DND-41 (cell line): ENCODE results near the gene HYI.

ENCODE experiments used
- ATAC-seq: fragments of 200-7000 bp; cut with Tn5 transposase; 3 replicates; pipeline ENCODE4 v1.9.1; 2021; ENCODE audit warnings: low read depth; ENCODE audit not compliant: insufficient read depth
- DNase-seq: peaks from one replicate; pipeline ENCODE4 v3.0.0-alpha.2; 2020
- H2AFZ ChIP-seq: 2 replicates; pipeline ENCODE4 v1.6.0; 2012; ENCODE audit warnings: low read depth, low read length
- H3K27ac ChIP-seq: 2 replicates; pipeline ENCODE4 v1.5.1; 2012; ENCODE audit warnings: low read length, inconsistent platforms
- H3K27me3 ChIP-seq: fragments of 200-600 bp; sonication (generic); 2 replicates; pipeline ENCODE4 v1.6.0; 2012; ENCODE audit warnings: low read length, mild to moderate bottlenecking, inconsistent platforms; ENCODE audit not compliant: insufficient read depth, poor library complexity
- H3K36me3 ChIP-seq: 2 replicates; pipeline ENCODE4 v1.5.1; 2012; ENCODE audit warnings: low read length, inconsistent platforms; ENCODE audit not compliant: insufficient read depth
- H3K4me1 ChIP-seq: 2 replicates; pipeline ENCODE4 v1.5.1; 2012; ENCODE audit warnings: mild to moderate bottlenecking, low read length; ENCODE audit not compliant: insufficient read depth
- H3K4me2 ChIP-seq: 2 replicates; pipeline ENCODE4 v1.6.0; 2012; ENCODE audit warnings: mild to moderate bottlenecking, moderate library complexity, low read length, inconsistent platforms; ENCODE audit not compliant: insufficient read depth
- H3K4me3 ChIP-seq, 2 experiments: fragments of 200-600 bp in 1 of 2; shearing (Covaris generic) in 1 of 2; 2 replicates each; pipeline ENCODE4 v1.5.1; 2012 to 2016; ENCODE audit warnings: inconsistent platforms in 2 of 2, low read length in 2 of 2, mild to moderate bottlenecking in 2 of 2, low read depth in 1 of 2, moderate library complexity in 1 of 2
- H3K79me2 ChIP-seq: 2 replicates; pipeline ENCODE4 v1.6.0; 2012; ENCODE audit warnings: low read length, inconsistent platforms; ENCODE audit not compliant: insufficient read depth
- H3K9ac ChIP-seq: 2 replicates; pipeline ENCODE4 v1.6.0; 2012; ENCODE audit warnings: low read depth, mild to moderate bottlenecking, inconsistent platforms, low read length, moderate library complexity
- H3K9me3 ChIP-seq: 2 replicates; pipeline ENCODE4 v1.5.1; 2012; ENCODE audit warnings: low read length, moderate library complexity, mild to moderate bottlenecking, inconsistent platforms; ENCODE audit not compliant: insufficient read depth, severe bottlenecking
- H4K20me1 ChIP-seq: 2 replicates; pipeline ENCODE4 v1.6.0; 2012; ENCODE audit warnings: low read length; ENCODE audit not compliant: insufficient read depth
- EZH2 ChIP-seq: IDR thresholded peaks from 3 replicates; pipeline ENCODE4 v1.6.1; 2012; ENCODE audit warnings: borderline replicate concordance, low read depth, mild to moderate bottlenecking, moderate library complexity, low read length, inconsistent platforms; ENCODE audit not compliant: severe bottlenecking
- TF ChIP-seq, protein P1 (sequence below): IDR thresholded peaks from 2 replicates; pipeline ENCODE4 v1.5.1; 2012; ENCODE audit warnings: borderline replicate concordance, low read length, moderate library complexity, mild to moderate bottlenecking; ENCODE audit not compliant: poor library complexity, severe bottlenecking; ENCODE audit errors: extremely low read depth

The HYI gene

GRCh38 chr1:43449708-43450069 is 4.0 kb downstream of the HYI start:
- Histone ChIP-seq H3K4me3 (no peak overlapping the region), H3K9me3 (no peaks in the 10 kb centered on the region), H2AFZ (no peak overlapping the region), H3K9ac (no peak overlapping the region), H3K4me1 (peaks cover 25% of the 10 kb centered on the region), H3K27ac (no peak overlapping the region), H3K27me3 (no peaks in the 10 kb centered on the region), H3K79me2 (peaks cover 19% of the 10 kb centered on the region), H4K20me1 (no peaks in the 10 kb centered on the region; the same call in 1 of the 2 replicates), H3K4me2 (no peak overlapping the region), H3K36me3 (peaks cover 77% of the 10 kb centered on the region)
- ATAC-seq (no peak), DNase-seq (no peak)
- no peak for TF ChIP-seq EZH2
- TF ChIP-seq, protein P1, sequence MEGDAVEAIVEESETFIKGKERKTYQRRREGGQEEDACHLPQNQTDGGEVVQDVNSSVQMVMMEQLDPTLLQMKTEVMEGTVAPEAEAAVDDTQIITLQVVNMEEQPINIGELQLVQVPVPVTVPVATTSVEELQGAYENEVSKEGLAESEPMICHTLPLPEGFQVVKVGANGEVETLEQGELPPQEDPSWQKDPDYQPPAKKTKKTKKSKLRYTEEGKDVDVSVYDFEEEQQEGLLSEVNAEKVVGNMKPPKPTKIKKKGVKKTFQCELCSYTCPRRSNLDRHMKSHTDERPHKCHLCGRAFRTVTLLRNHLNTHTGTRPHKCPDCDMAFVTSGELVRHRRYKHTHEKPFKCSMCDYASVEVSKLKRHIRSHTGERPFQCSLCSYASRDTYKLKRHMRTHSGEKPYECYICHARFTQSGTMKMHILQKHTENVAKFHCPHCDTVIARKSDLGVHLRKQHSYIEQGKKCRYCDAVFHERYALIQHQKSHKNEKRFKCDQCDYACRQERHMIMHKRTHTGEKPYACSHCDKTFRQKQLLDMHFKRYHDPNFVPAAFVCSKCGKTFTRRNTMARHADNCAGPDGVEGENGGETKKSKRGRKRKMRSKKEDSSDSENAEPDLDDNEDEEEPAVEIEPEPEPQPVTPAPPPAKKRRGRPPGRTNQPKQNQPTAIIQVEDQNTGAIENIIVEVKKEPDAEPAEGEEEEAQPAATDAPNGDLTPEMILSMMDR: no peak

DNA sequence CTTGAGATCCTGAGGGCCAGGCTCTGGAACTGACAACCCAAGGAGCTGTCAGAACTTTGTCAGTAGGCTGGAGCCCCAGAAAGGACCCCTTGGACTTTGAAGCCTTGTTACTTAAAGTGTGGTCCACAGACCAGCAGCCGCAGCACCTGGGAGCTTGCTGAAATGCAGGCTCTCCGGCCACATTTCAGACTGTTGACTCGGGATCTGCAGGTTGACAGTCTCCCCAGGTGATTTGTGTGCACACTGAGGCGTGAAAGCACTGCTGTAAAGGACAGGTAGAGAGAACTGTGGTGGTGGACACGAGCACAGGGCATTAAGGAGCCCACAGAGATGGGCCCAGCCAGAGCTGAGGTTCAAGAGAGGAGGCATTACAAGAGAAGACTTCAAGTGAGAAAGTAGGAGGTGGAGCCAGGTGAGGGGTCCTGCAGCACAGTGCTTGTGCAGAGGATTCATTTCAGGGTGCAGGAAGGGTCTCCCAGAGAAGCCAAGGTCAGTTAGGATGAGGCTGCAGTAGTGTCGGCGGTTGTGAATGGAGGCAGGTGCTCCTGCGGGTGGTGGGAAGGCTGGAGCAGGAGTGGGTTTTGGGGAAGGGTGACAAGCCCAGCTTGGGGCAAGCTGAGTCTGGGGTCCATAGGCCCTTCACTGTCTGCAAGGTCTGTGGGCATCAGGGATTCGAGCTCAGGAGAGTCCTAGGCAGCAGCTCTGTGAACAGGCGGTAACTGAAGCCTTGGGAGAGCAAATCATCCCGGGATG is 4.6 kb downstream of the HYI start:
- Histone ChIP-seq H3K36me3 (peaks cover 82% of the 10 kb centered on the region), H4K20me1 (no peaks in the 10 kb centered on the region; the same call in 1 of the 2 replicates), H3K9me3 (no peaks in the 10 kb centered on the region), H3K27me3 (no peaks in the 10 kb centered on the region), H3K4me3 (no peak overlapping the region), H2AFZ (no peak overlapping the region), H3K4me1 (peaks cover 19% of the 10 kb centered on the region), H3K4me2 (no peak overlapping the region), H3K27ac (no peak overlapping the region), H3K9ac (no peak overlapping the region), H3K79me2 (peaks cover 14% of the 10 kb centered on the region)
- ATAC-seq (no peak), DNase-seq (no peak)
- no peak for TF ChIP-seq EZH2
- TF ChIP-seq, protein P1: no peak

DNA sequence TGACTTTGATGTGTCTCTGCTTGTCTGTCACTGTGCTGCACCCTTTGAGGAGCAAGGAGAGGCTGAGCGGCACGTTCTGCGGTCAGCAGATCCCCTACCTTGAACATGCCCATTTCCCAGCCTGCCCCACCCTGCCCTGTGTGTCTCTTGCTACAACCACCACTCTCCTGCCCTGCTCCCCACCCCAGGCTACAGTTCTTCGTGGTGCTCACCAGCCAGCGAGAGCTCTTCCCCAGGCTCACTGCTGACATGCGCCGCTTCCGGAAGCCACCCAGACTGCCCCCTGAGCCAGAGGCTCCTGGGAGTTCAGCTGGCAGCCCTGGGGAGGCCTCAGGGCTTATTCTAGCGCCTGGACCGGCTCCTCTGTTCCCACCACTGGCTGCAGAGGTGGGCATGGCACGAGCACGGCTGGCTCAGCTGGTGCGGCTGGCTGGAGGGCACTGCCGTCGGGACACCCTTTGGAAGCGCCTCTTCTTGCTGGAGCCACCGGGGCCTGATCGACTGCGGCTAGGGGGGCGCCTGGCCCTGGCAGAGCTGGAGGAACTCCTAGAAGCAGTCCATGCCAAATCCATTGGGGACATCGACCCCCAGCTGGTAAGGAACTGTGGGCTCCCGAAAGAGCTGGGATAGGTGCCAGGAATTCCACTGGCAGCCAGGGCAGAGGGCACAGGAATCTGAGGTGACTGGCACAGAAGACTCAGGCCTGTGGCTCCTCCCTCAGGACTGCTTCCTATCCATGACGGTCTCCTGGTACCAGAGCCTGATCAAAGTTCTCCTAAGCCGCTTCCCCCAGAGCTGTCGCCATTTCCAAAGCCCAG is 5.6 kb downstream of the HYI start:
- Histone ChIP-seq H3K27ac (no peak overlapping the region), H3K27me3 (no peaks in the 10 kb centered on the region), H2AFZ (no peak overlapping the region), H3K36me3 (peaks cover 92% of the 10 kb centered on the region), H3K9me3 (no peaks in the 10 kb centered on the region), H3K4me1 (peaks cover 14% of the 10 kb centered on the region), H3K79me2 (peaks cover 9% of the 10 kb centered on the region), H3K9ac (no peak overlapping the region), H3K4me2 (no peak overlapping the region), H4K20me1 (no peaks in the 10 kb centered on the region; the same call in 1 of the 2 replicates), H3K4me3 (no peak overlapping the region)
- DNase-seq (no peak), ATAC-seq (no peak)
- no peak for TF ChIP-seq EZH2
- TF ChIP-seq, protein P1: no peak
